Measurements from ENCODE around the gene SCAF1. TPM values are rescaled to one million over a fixed set of nuclear protein-coding genes. Genes with fewer than 3 reads are reported as not detected.

The SCAF1 gene
- total RNA-seq, 1 donor from 2014 or later: 8.7 TPM

DNA sequence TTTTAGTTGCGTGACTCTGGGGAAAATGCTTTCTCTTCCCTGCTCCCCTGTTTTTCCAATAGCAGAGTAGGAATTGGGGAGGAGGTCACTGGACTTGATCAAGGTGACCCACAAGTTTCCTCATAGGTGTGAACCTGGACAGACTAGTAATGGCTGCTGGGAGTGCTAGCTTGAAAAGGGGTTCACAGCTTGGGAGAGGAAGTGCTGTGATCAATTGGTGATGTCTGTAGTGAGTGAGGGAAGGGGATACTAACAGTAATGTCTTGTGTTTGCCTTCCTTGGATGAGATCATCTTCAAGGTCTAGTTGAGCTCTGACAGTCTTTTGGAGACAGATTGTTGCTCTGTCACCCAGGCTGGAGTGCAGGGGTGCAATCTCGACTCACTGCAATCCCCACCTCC, 25.5 kb downstream of the SCAF1 start:
- Histone ChIP-seq H3K27ac (no peak overlapping the region), H3K36me3 (no peaks in the 10 kb centered on the region), H2AFZ (replicated peaks) (no peak overlapping the region), H3K79me2 (ENCODE audit: low read depth) (peaks cover 39% of the 10 kb centered on the region), H3F3A (ENCODE audit: low read depth) (peaks cover 41% of the 10 kb centered on the region), H3K4me3 (no peak overlapping the region), H4K20me1 (ENCODE audit: low read depth) (peaks cover 25% of the 10 kb centered on the region), H3K4me2 (no peak overlapping the region), H3K4me1 (peaks cover 11% of the 10 kb centered on the region), H3K9me3 (ENCODE audit: low read depth) (no peaks in the 10 kb centered on the region), H3K9ac (no peak overlapping the region), H3K27me3 (no peaks in the 10 kb centered on the region)
- H3K9me3 Mint-ChIP-seq: no peaks in the 10 kb centered on the region
- peaks cover 29% of the 10 kb centered on the region for H3K4me1 Mint-ChIP-seq
- H3K4me3 Mint-ChIP-seq: peak overlapping the region; percentile 98
- peak overlapping the region; percentile 16 for H3K27ac Mint-ChIP-seq
- no peak for DNase-seq (ENCODE audit: low spot score)
- peaks cover 5% of the 10 kb centered on the region for H3K27me3 Mint-ChIP-seq (ENCODE audit: insufficient read depth, low read depth)
- TF ChIP-seq EZH2phosphoT487 (IDR thresholded peaks at IDR 0.05) (no peak), EZH2 (IDR thresholded peaks at IDR 0.05) (no peak), CTCF (IDR thresholded peaks at IDR 0.05) (no peak)
- H3K36me3 Mint-ChIP-seq: peaks cover 13% of the 10 kb centered on the region

GRCh38 chr19:49669516-49669915, 27.5 kb downstream of the SCAF1 start:
- no peak overlapping the region for H2AFZ ChIP-seq (replicated peaks)
- no peaks in the 10 kb centered on the region for H3K27me3 Mint-ChIP-seq (ENCODE audit: insufficient read depth, low read depth)
- H3K9me3 ChIP-seq (ENCODE audit: low read depth): no peaks in the 10 kb centered on the region
- peaks cover 7% of the 10 kb centered on the region for H3K4me1 ChIP-seq
- H3F3A ChIP-seq (ENCODE audit: low read depth): peaks cover 39% of the 10 kb centered on the region
- H4K20me1 ChIP-seq (ENCODE audit: low read depth): peaks cover 7% of the 10 kb centered on the region
- no peak overlapping the region for H3K9ac ChIP-seq
- no peaks in the 10 kb centered on the region for H3K36me3 ChIP-seq
- TF ChIP-seq CTCF (IDR thresholded peaks at IDR 0.05) (no peak), EZH2 (IDR thresholded peaks at IDR 0.05) (no peak), EZH2phosphoT487 (IDR thresholded peaks at IDR 0.05) (no peak)
- no peak overlapping the region for H3K27ac Mint-ChIP-seq
- no peak overlapping the region for H3K27ac ChIP-seq
- no peak overlapping the region for H3K4me2 ChIP-seq
- no peak for DNase-seq (ENCODE audit: low spot score)
- H3K4me3 ChIP-seq: no peak overlapping the region
- H3K27me3 ChIP-seq: no peaks in the 10 kb centered on the region
- peaks cover 13% of the 10 kb centered on the region for H3K36me3 Mint-ChIP-seq
- peak overlapping the region; percentile 9 for H3K4me3 Mint-ChIP-seq
- peaks cover 24% of the 10 kb centered on the region for H3K4me1 Mint-ChIP-seq
- peaks cover 32% of the 10 kb centered on the region for H3K79me2 ChIP-seq (ENCODE audit: low read depth)
- H3K9me3 Mint-ChIP-seq: no peaks in the 10 kb centered on the region

- no peaks in the 10 kb centered on the region for H3K36me3 ChIP-seq
- H3K4me1 ChIP-seq: no peaks in the 10 kb centered on the region
- H4K20me1 ChIP-seq (ENCODE audit: low read depth): peaks cover 7% of the 10 kb centered on the region
- H3K9ac ChIP-seq: no peak overlapping the region
- peaks cover 8% of the 10 kb centered on the region for H3K79me2 ChIP-seq (ENCODE audit: low read depth)
- H3K4me1 Mint-ChIP-seq: peaks cover 21% of the 10 kb centered on the region
- H3K4me3 Mint-ChIP-seq: peak overlapping the region; percentile 61
- H3K4me2 ChIP-seq: peak overlapping the region; percentile 66
- H3K9me3 ChIP-seq (ENCODE audit: low read depth): no peaks in the 10 kb centered on the region
- H3K9me3 Mint-ChIP-seq: no peaks in the 10 kb centered on the region
- H3K36me3 Mint-ChIP-seq: peaks cover 12% of the 10 kb centered on the region
- TF ChIP-seq EZH2phosphoT487 (IDR thresholded peaks at IDR 0.05): no peak
- TF ChIP-seq EZH2 (IDR thresholded peaks at IDR 0.05): no peak
- peak; percentile 97 for TF ChIP-seq CTCF (IDR thresholded peaks at IDR 0.05)
- no peak overlapping the region for H3K27ac ChIP-seq
- H3K27me3 ChIP-seq: no peaks in the 10 kb centered on the region
- H3K27me3 Mint-ChIP-seq (ENCODE audit: insufficient read depth, low read depth): peaks cover 4% of the 10 kb centered on the region
- H3F3A ChIP-seq (ENCODE audit: low read depth): peaks cover 48% of the 10 kb centered on the region
- peak; percentile 92 for DNase-seq (ENCODE audit: low spot score)
- peak overlapping the region; percentile 10 for H2AFZ ChIP-seq (replicated peaks)
- H3K27ac Mint-ChIP-seq: peak overlapping the region; percentile 30
- peak overlapping the region; percentile 33 for H3K4me3 ChIP-seq
Observed at GRCh38 chr19:49672131-49672919, 30.3 kb downstream of the SCAF1 start.

Data from neural progenitor cell (in vitro differentiated cells).